ENCODE results near the gene RAB4A. TPM values are rescaled to one million over a fixed set of nuclear protein-coding genes. Genes with fewer than 3 reads are reported as not detected.
"Not testable (repeated sequence)": the region's sequence is repeated elsewhere in the genome, so short reads cannot be mapped to it uniquely, and the experiment has no call there.

Gene RAB4A
- total RNA-seq, 1 donor from 2014 or later, result 38.7 TPM

DNA sequence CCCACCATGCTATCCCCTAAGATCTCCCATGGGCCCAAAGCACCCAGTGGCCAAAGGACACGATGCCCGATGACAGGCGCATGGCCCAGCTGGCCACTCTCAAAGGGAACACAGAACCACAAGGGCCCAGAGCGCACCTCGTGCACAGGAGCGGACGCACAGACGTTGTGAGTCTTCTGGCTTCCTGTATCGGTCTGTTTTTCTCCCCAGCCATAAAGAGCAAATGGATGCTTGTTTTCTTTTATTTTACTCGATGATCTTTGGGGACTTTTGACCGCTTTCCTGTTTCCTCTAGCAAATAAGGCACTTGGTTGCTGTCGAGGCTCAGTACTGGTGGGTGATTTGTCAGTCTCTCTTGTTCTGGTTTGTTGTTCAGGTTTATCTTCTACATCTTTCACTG lies 55.7 kb downstream of the RAB4A start:
- FAIRE-seq (no peak), DNase-seq (ENCODE audit: low spot score in 2 of 2) (no peak)

DNA sequence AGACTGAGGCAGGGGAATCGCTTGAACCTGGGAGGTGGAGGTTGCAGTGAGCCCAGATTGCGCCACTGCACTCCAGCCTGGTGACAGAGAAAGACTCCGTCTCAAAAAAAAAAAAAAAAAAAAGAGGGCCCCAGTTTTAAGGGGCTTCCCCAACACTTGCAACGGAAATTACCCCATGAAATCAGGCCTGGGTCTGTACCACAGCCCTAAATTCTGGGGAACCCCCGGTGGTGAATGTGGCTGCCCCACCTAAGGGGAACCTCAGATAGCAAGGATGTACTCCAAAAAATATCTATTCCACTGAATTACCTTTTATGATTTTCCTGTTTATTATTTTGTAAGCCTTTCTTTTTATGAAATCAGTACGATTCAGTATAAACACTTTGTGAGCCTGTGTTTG lies 56.9 kb downstream of the RAB4A start:
- not testable (repeated sequence) for FAIRE-seq; DNase-seq (ENCODE audit: low spot score in 2 of 2)

DNA sequence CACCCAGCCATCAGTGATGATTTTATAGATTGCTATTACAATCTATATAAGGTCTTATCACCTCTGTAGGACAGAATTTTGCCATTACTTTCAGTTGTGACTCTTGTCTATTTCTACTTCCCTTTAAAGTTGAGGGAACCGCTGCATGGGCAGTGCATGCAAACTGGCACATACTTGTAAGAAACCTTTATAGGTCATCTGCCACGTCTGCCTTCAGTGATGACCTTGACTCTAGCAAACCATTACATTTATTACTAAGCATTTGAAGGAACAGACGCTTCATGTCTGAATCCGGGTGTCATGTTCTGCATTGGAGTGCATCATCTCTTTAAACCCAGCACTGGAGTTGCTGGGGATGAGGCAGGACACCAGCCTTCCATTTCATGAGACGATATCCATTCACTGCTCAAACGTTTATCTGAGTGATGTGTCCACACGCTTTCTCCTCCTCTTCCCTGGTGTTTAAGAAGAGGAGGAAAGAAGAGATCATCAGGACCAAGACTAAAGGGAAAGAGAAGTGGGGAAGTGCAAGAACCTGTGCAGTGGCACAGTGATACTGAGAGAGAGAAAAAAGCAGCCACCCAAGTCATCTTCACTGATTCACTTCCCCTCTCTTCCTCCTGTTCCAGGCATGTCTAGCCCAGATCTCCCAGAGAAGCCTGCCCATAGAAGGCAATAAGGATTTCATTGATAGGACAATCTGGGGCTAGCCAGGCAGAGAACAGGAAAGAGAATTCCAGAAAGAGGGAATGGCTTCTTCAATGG lies 57.9 kb downstream of the RAB4A start:
- FAIRE-seq (no peak), DNase-seq (ENCODE audit: low spot score in 2 of 2) (no peak)

DNA sequence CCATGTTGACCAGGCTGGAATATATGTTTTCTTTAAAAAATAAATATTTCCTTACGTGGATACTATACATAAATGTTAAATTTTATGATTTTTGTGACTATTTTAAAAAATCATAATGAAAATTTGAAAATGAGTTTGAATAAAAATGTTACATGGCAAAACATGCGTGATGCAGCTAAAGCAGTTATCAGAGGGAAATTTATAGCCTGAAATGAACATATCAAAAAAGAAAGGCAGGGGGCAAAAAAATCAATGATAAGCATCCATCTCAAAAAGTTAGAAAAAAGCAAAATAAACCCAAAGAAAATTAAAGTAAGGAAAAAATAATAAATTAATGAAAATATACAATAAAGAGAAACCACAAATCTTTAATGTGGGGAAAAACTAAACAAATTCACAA lies 63.4 kb downstream of the RAB4A start:
- DNase-seq (ENCODE audit: low spot score in 2 of 2), result no peak
- FAIRE-seq, result no peak

DNA sequence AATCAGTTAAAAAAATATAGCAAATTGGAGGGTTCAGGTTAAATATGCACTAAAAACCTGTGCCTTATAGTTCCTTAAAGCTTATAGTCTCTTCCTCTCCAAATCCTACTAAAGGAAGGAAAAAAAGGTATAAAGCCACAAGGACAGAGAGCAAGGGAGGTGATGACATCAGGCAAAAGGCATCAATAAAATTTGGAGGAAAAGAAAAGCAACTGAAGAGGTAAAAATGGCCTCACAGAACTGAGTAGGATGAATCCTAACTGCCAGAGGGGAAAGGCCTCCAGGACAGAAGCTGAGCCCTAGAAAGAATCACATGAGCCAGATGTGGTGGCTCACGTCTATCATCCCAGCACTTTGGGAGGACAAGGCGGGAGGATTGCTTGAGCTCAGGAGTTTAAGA lies 63.8 kb downstream of the RAB4A start:
- DNase-seq (ENCODE audit: low spot score in 2 of 2) (no peak), FAIRE-seq (no peak)

DNA sequence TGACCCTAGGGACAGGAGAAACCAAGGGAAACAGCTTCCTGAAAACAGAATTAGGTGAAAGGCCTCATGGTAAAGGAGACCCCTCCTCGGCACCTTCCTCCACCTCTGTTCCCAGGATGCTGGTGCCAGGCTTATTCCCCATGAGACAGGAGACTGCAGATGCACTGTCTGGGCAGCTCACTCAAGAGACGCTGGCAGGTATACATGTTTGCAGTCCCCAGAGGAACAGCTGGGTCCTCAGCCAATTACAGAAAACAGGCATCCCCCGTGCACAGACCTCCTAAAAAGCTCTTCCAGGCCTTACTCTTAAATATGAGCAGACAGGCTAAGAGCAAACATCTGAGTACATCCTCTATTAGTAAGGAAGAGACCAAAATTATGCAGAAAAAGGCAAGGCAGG lies 65.4 kb downstream of the RAB4A start:
- no peak for DNase-seq (ENCODE audit: low spot score in 2 of 2)
- FAIRE-seq, result no peak

DNA sequence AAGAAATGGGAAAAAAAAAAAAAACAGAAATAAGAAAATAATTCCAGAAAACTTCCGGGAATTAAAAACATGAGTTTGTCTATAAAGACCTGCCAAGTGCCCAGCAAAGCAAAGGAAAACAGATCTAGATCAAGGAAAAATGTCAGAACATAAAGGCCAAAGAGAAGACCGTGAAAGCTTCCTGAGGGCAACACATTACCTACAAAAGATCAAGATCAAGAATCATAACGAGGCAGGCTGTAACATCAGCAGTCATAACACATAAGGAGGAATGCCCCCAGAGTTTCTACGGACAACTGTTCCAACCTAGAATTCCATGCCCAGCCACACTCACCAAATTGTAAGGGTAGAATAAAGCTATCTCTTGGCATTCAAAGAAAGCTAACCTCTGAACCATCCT lies 68.2 kb downstream of the RAB4A start:
- DNase-seq (ENCODE audit: low spot score in 2 of 2) (no peak), FAIRE-seq (no peak)

DNA sequence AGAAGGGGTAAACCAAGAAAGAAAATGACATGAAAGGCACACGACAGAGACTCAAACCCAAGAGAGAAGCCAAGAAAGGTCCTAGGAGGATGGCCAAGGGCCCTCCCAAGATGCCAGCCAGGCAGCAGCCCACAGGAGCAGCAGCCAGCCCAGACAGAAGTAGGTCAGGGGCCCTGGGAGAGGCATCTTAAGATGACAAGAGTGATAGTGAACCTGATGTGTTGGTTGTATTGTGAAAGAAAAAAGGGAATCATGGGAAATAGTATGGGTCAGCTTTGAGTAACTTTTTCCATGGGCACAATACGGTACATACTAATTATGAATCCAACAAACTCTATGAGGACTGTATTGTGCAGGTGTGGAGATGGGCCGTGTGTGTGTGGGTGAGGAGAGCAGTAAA lies 68.6 kb downstream of the RAB4A start:
- FAIRE-seq (no peak), DNase-seq (ENCODE audit: low spot score in 2 of 2) (no peak)

DNA sequence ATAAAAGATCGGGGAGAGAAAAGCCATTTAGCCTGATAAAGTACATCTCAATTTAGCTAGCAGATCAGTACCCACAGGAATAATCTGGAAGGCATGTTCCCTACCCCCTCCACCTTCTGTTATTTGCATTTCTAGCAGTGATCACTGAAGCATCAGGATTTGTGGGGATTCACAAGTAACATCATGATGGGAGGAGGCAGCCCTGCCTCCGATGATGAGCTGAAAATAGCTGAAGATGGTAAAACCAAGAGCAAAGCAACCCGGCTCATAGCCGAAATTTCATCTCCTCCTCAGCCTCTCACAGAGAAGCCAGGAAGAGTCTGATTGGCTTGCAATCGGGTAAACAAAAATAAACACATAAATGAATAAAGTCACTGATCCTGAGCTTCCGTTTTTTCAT lies 69.6 kb downstream of the RAB4A start:
- FAIRE-seq (no peak), DNase-seq (ENCODE audit: low spot score in 2 of 2) (no peak)

DNA sequence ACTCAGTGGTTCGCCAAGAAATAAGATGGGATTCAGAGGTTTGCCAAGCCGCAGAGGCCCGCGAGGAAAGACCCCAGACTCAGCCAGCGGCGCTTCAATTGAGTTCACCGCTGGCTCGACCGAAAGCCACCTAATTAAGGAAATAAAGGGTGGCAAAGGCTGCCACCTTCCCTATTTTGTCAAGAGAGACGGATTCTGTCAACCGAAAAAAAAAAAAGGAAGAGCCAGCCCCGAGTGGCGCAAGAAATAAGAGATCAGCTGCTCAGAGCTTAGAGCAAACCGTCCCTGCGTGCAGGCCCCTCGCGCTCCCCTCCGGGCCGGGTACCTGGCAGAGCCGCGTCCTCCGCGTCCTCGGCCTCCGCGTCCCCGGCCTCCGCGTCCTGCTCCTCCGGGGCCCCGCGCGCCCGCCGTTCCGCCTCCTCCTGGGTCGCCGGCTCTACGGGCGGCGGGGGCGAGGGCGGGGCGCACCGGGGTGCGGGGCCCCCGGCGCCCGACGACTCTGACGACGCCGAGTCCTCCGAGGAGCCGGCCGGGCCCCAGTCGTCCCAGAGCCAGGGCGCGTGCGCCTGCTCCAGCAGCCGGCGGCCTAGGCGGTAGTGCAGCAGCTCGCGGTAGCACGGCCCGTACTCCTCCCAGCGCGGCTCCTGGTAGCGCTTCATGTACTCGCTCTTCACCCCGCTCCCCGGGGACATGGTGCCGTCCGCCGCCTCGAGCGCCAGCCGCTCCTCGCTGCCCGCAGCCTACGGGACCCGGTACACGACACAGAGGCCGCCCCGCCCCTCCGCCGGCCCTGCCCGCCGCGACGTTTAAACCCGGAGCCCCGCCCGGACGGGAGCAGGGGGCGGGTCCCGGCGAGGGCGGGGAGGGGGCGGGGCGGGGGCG lies 71.1 kb downstream of the RAB4A start:
- FAIRE-seq, result no peak
- peak; percentile 88 to 96 for DNase-seq (ENCODE audit: low spot score in 2 of 2)

DNA sequence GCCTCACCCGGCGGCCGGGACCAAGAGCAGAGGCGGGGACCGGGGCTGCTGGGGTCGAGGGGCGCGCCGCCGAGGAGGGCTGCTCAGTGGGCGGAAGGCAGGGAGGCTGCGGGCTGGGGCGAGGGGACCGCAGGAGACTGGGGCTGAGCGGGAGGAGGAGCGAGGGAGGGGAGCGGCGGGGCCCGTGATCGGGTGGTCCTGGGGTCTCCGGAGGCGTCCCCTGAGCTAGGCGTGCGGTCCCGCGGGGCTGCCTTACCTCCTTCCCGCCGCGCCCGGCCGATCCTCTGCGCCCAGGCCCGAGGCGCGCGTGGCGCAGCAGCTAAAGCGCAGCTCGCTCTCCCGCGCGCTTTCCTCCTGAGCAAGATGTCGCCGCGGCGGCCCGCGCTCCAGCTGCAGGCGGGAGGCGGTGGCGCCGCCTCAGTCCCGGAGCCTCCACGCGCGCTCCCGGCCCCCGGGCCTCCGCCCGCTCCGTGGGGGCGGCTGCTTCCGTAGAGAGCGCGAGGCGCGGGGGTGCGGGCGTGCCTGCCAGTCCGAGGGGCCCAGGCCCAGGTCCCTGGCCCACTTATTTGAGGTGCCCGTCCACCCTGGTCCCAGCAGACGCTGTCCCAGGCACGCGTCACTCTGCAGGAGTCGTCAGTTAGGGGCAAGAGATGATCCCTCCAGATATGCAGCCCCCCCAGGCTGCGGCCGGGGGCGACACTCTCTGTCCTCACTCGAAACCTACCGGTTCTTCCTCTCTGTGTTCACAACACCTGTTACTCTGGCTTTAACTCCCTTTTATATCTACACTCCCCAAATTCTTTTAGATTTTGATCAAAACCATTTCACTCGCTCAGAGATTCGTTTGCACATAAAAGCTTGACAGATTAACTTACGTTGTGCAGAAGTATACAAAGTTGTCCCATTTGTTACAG lies 72.0 kb downstream of the RAB4A start, which contains the start of gene CCSAP:
Gene CCSAP (minus strand): TSS at position 392 of the 914 bp plus-strand sequence. CDS start 582 bp downstream, outside the sequence.
- FAIRE-seq, result no peak
- peak; percentile 65 to 73 for DNase-seq (ENCODE audit: low spot score in 2 of 2)

DNA sequence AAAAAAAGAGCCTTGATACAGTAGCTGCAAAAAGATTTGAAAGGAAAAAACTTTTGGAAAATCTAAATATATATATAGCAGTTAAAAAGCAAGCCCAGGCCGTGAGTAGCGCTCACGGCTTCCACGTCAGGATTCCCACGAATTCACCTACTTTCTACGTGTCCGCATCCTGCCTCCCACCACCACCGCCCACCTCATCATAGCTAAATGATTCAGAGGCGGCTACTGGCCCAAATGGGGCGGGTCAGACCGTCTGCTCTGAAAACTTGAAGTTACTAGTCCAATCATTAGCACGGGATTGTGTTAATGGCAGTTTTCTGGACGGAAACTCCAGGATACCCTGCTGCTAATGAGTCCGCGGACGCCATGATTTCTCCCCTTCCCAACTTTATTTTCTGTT lies 73.2 kb downstream of the RAB4A start:
- no peak for DNase-seq (ENCODE audit: low spot score in 2 of 2)

DNA sequence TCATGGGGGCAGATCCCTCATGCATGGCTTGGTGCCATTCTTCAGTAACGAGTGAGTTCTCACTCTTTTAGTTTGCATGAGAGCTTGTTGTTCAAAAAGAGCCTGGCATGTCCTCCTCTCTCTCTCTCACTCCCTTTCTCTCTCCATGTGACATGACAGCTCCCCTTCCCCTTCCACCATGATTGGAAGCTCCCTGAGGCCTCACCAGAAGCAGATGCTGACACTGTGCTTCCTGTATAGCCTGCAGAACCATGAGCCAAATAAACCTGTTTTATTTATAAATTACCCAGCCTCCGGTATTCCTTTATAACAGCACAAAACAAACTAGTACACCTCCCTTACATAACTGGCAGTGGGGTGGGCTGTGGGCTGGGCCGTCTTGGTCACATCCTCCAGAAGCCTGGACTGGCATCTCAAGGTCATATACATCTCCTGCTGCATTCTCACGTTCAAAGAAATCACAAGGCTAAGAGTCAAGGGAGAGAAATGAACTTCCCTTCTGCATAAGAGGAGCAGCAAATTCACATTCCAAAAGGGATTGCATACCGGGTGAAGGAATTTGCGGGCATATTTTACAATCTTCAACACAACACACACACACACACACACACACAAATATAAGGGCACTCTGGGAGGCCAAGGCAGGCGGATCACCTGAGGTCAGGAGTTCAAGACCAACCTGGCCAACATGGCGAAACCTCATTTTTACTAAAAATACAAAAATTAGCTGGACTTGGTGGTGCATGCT lies 74.2 kb downstream of the RAB4A start:
- FAIRE-seq (no peak), DNase-seq (ENCODE audit: low spot score in 2 of 2) (no peak)

More for the DNA sequence above, 73.2 kb downstream of the RAB4A start:
- no peak for FAIRE-seq

DNA sequence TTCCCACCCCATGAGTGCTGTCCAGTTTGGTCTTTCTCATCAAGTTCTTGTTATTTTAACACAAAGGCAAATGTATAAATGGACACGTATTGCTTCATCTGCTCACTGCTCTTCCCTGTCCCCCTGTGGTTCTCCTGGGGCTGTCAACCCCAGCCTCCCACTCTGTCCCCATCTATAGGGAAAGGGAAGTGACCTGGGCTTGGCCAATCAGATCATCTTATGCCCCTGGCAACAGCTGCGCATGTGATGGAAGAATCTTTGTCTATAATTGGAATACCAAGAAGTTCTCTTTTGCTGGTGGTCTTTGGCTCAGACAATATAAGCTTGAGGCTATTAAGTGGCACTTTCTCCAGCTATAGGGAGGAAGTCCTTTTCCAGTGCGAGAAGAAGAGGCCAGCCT lies 76.6 kb downstream of the RAB4A start:
- FAIRE-seq, result no peak
- DNase-seq (ENCODE audit: low spot score in 2 of 2), result no peak

DNA sequence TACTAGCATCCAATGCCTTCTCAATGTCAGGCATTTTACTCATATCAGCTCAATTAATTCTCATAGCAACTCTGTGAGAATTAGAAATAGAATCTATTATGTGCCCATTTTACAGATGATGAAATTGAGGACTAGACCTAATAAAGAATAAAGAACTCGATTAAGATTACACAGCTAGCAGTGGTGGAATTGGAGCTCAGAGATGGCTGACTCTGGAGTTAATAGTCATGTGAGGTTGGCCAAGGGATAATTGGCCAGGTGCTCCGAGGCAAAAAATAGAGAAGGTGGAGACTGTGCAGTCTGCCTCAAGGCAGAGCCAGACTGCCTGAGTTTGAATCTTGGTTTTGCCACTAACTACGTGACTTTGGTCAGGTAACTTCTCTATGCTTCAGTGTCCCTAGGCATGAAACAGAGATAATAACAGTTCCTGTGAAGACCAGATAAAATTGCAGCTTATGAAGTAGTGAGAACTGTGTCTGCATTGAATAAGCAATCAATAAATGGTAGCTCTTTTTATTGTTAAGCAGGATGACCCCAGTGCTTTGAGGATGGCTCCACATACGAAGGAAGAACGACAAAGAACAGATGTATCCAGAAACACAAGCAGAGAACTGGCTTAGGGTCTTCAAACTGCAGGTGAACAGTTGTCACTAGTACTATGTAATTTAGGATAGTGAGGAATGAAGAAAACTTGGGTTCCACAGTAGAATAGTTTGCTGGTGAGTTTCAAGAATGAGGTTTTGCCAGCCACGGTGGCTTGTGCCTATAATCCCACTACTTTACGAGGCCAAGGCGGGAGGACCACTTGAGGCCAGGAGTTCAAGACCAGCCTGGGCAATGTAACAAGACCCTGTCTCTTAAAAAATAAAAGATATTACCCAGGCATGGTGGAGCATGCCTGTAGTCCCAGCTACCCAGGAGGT lies 78.8 kb downstream of the RAB4A start:
- FAIRE-seq (no peak), DNase-seq (ENCODE audit: low spot score in 2 of 2) (no peak)

DNA sequence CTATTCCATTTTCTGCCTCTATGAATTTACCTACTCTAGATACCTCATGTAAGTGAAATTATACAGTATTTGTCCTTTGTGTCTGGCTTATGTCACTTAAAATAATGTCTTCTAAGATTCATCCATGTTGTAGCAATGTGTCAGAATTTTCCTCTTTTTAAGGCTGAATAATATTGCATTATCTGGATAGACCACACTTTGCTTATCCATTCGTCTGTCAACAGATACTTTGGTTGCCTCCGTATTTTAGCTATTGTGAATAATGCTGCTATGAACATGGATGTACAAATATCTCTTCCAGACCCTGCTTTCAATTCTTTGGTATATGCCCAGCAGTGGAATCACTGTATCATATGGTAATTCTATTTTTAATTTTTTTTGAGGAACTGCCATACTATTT lies 82.1 kb downstream of the RAB4A start:
- no peak for DNase-seq (ENCODE audit: low spot score in 2 of 2)
- FAIRE-seq, result no peak

DNA sequence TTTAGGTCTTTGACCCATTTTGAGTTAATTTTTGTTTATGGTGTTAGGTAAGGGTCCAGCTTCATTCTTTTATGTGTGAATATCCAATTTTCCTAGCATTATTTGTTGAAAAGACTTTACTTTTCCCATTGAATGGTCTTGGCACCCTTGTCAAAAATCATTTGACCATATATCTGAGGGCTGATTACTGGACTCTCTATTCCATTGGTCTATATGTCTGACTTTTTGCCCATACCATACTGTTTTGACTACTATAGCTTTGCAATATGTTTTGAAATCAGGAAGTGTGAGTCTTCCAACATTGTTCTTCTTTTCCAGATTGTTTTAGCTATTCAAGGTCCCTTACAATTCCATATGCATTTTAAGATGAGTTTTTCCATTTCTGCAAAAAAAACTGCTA lies 83.3 kb downstream of the RAB4A start:
- no peak for FAIRE-seq
- DNase-seq (ENCODE audit: low spot score in 2 of 2), result no peak

Measured in frontal cortex (tissue), 4 donors.